ENCODE results near the gene SCYL3. TPM values are rescaled to one million over a fixed set of nuclear protein-coding genes. Genes with fewer than 3 reads are reported as not detected.

The SCYL3 gene
- polyA plus RNA-seq, 3 donors = 16.6 to 18.9 (median 18.5) TPM

Other genes starting within 250 kb of the SCYL3 start
- 1 to 10 TPM; 2.0 to 5.5 (median 3.5) TPM for gene SELL, start 182.3 kb downstream of the SCYL3 start, polyA plus RNA-seq (ENCODE audit: insufficient read length in 3 of 3)
- gene SELE, start 159.8 kb downstream of the SCYL3 start, polyA plus RNA-seq (ENCODE audit: insufficient read length in 3 of 3) = under 1 TPM; 0.36 to 0.59 (median 0.48) TPM
- gene METTL18, start 99.0 kb downstream of the SCYL3 start, polyA plus RNA-seq (ENCODE audit: insufficient read length in 3 of 3) = 10 to 100 TPM; 10.8 to 19.6 (median 14.5) TPM
- 10 to 100 TPM; 41.0 to 50.6 (median 42.4) TPM for gene KIFAP3, start 180.8 kb upstream of the SCYL3 start, polyA plus RNA-seq (ENCODE audit: insufficient read length in 3 of 3)